IMR-90 (cell line): Measurements from ENCODE around the gene RABEP2. TPM values are rescaled to one million over a fixed set of nuclear protein-coding genes. Genes with fewer than 3 reads are reported as not detected.

ENCODE experiments used
- ATAC-seq: fragments of 200-7000 bp; cut with Tn5 transposase; 2 replicates; pipeline ENCODE4 v1.9.1; 2020; ENCODE audit warnings: low read depth, mild to moderate bottlenecking, moderate library complexity
- BruUV-seq: library from RNA; stranded (reverse); fragments of 400-500 nt; replicated peaks from 2 replicates; lab custom pipeline; 2021; lab: Mats Ljungman, UMichigan
- CTCF ChIA-PET: fragments of 300-600 bp; formaldehyde crosslinking; extraction: SDS; loops from one replicate; lab custom pipeline; 2021; ENCODE audit warnings: antibody characterized with exemption; lab: Yijun Ruan, JAX
- POLR2A ChIA-PET: fragments of 300-600 bp; sonication (Branson Sonifier 250); formaldehyde crosslinking; loops from one replicate; lab custom pipeline; 2022; ENCODE audit warnings: antibody characterized with exemption; ENCODE audit not compliant: unreplicated experiment; lab: Charles Lee
- DNase-seq: peaks from one replicate; pipeline ENCODE4 v3.0.0; 2013
- H2AFZ ChIP-seq: replicated peaks from 2 replicates; pipeline ENCODE3; 2013; ENCODE audit warnings: low read length, mild to moderate bottlenecking; ENCODE audit not compliant: poor library complexity
- H2AK5ac ChIP-seq: 2 replicates; pipeline ENCODE4 v1.6.1; 2013; ENCODE audit warnings: low read depth, low read length, inconsistent platforms
- H2AK9ac ChIP-seq: replicated peaks from 2 replicates; pipeline ENCODE3; 2013; ENCODE audit warnings: mild to moderate bottlenecking, low read depth, low read length, moderate library complexity; ENCODE audit not compliant: poor library complexity
- H2BK120ac ChIP-seq: 2 replicates; pipeline ENCODE4 v1.6.1; 2013; ENCODE audit warnings: low read depth, low read length, inconsistent platforms
- H2BK15ac ChIP-seq: 3 replicates; pipeline ENCODE4 v1.6.1; 2013; ENCODE audit warnings: low read depth, low read length, inconsistent platforms
- H2BK20ac ChIP-seq: 2 replicates; pipeline ENCODE4 v1.6.1; 2013; ENCODE audit warnings: low read depth, mild to moderate bottlenecking, inconsistent platforms, low read length, moderate library complexity
- H2BK5ac ChIP-seq: 2 replicates; pipeline ENCODE4 v1.6.1; 2013; ENCODE audit warnings: mild to moderate bottlenecking, low read depth, low read length, inconsistent platforms; ENCODE audit not compliant: poor library complexity, severe bottlenecking
- H3K14ac ChIP-seq: replicated peaks from 2 replicates; pipeline ENCODE4 v1.6.1; 2013; ENCODE audit warnings: low read depth, low read length, inconsistent platforms
- H3K18ac ChIP-seq: 2 replicates; pipeline ENCODE4 v1.6.1; 2013; ENCODE audit warnings: low read depth, low read length, control low read depth
- H3K23ac ChIP-seq: 2 replicates; pipeline ENCODE4 v1.6.1; 2013; ENCODE audit warnings: low read depth, low read length, inconsistent platforms
- H3K27ac ChIP-seq: 2 replicates; pipeline ENCODE4 v1.5.1; 2013; ENCODE audit warnings: mild to moderate bottlenecking, control low read depth, low read length; ENCODE audit not compliant: insufficient read depth
- H3K27me3 ChIP-seq: 2 replicates; pipeline ENCODE4 v1.6.1; 2013; ENCODE audit warnings: low read length; ENCODE audit not compliant: control insufficient read depth, insufficient read depth
- H3K36me3 ChIP-seq: 2 replicates; pipeline ENCODE4 v1.6.1; 2013; ENCODE audit warnings: low read length, mixed read lengths; ENCODE audit not compliant: control insufficient read depth, insufficient read depth
- H3K4ac ChIP-seq: 2 replicates; pipeline ENCODE4 v1.6.1; 2013; ENCODE audit warnings: low read depth, low read length, inconsistent platforms
- H3K4me1 ChIP-seq: 2 replicates; pipeline ENCODE4 v1.6.1; 2013; ENCODE audit warnings: low read length, mixed read lengths; ENCODE audit not compliant: control insufficient read depth, insufficient read depth
- H3K4me2 ChIP-seq: 2 replicates; pipeline ENCODE4 v1.6.1; 2013; ENCODE audit warnings: low read depth, mild to moderate bottlenecking, control low read depth, low read length, moderate library complexity
- H3K4me3 ChIP-seq: 2 replicates; pipeline ENCODE4 v1.5.1; 2013; ENCODE audit warnings: low read depth, mild to moderate bottlenecking, control low read depth, low read length, moderate library complexity; ENCODE audit not compliant: insufficient read depth
- H3K56ac ChIP-seq: 2 replicates; pipeline ENCODE4 v1.6.1; 2013; ENCODE audit warnings: low read length, inconsistent platforms; ENCODE audit not compliant: insufficient read depth; ENCODE audit errors: extremely low read depth
- H3K79me1 ChIP-seq, 2 experiments: 2 replicates each; pipeline ENCODE4 v1.6.1; 2013; ENCODE audit warnings: low read length in 2 of 2, inconsistent platforms in 1 of 2, low read depth in 1 of 2
- H3K9ac ChIP-seq: 2 replicates; pipeline ENCODE4 v1.6.1; 2013; ENCODE audit warnings: low read depth, low read length, control low read depth
- H3K9me1 ChIP-seq: 2 replicates; pipeline ENCODE4 v1.6.1; 2013; ENCODE audit warnings: low read length, inconsistent platforms; ENCODE audit not compliant: insufficient read depth
- H3K9me3 ChIP-seq: 2 replicates; pipeline ENCODE4 v1.6.1; 2013; ENCODE audit warnings: low read length; ENCODE audit not compliant: control insufficient read depth, insufficient read depth
- H4K20me1 ChIP-seq: 2 replicates; pipeline ENCODE4 v1.6.1; 2013; ENCODE audit warnings: low read length, inconsistent platforms; ENCODE audit not compliant: insufficient read depth
- H4K5ac ChIP-seq: 2 replicates; pipeline ENCODE4 v1.6.1; 2013; ENCODE audit warnings: mild to moderate bottlenecking, low read depth, low read length, control low read depth
- H4K8ac ChIP-seq, 2 experiments: 2 replicates each; pipeline ENCODE4 v1.6.1; 2013; ENCODE audit warnings: low read depth in 2 of 2, low read length in 2 of 2, control low read depth in 1 of 2, inconsistent platforms in 1 of 2
- H4K91ac ChIP-seq: 2 replicates; pipeline ENCODE4 v1.6.1; 2013; ENCODE audit warnings: low read depth, low read length, inconsistent platforms; ENCODE audit not compliant: insufficient read depth
- BHLHE40 ChIP-seq: fragments of 150-350 bp; IDR thresholded peaks from 2 replicates; pipeline ENCODE4 v1.6.1; 2016; ENCODE audit warnings: mild to moderate bottlenecking, low read depth, low read length
- CEBPB ChIP-seq: IDR thresholded peaks from 2 replicates; pipeline ENCODE4 v1.6.1; 2012; ENCODE audit warnings: low read depth, low read length, improper control_type of control experiment
- CHD1 ChIP-seq: IDR thresholded peaks from 2 replicates; pipeline ENCODE4 v1.6.1; 2012; ENCODE audit warnings: low read depth, low read length, improper control_type of control experiment
- CTCF ChIP-seq: conservative IDR thresholded peaks from 2 replicates; pipeline ENCODE4 v1.5.1; 2012; ENCODE audit warnings: mild to moderate bottlenecking, low read depth, low read length, improper control_type of control experiment
- FOS ChIP-seq: fragments of 150-350 bp; IDR thresholded peaks from 2 replicates; pipeline ENCODE4 v1.6.1; 2016; ENCODE audit warnings: low read depth, low read length
- MAFK ChIP-seq: IDR thresholded peaks from 2 replicates; pipeline ENCODE4 v1.6.1; 2012; ENCODE audit warnings: low read depth, low read length, improper control_type of control experiment
- MAZ ChIP-seq: IDR thresholded peaks from 2 replicates; pipeline ENCODE4 v1.6.1; 2012; ENCODE audit warnings: low read depth, mild to moderate bottlenecking, low read length, improper control_type of control experiment, moderate library complexity, borderline replicate concordance
- MXI1 ChIP-seq: IDR thresholded peaks from 2 replicates; pipeline ENCODE4 v1.6.1; 2012; ENCODE audit warnings: low read depth, mild to moderate bottlenecking, low read length, moderate library complexity, borderline replicate concordance
- NFE2L2 ChIP-seq: fragments of 150-350 bp; IDR thresholded peaks from 2 replicates; pipeline ENCODE4 v1.6.1; 2016; ENCODE audit warnings: low read depth, mild to moderate bottlenecking, low read length
- POLR2A ChIP-seq: IDR thresholded peaks from 2 replicates; pipeline ENCODE4 v1.6.1; 2012; ENCODE audit warnings: mild to moderate bottlenecking, low read depth, low read length
- RAD21 ChIP-seq: IDR thresholded peaks from 2 replicates; pipeline ENCODE4 v1.6.1; 2012; ENCODE audit warnings: low read length, improper control_type of control experiment
- RCOR1 ChIP-seq: IDR thresholded peaks from 2 replicates; pipeline ENCODE4 v1.6.1; 2012; ENCODE audit warnings: mild to moderate bottlenecking, low read length, improper control_type of control experiment; ENCODE audit not compliant: insufficient replicate concordance
- RFX5 ChIP-seq: IDR thresholded peaks from 2 replicates; pipeline ENCODE4 v1.8.0; 2012; ENCODE audit warnings: low read depth, mild to moderate bottlenecking, low read length, moderate library complexity
- SMC3 ChIP-seq: fragments of 150-350 bp; IDR thresholded peaks from 2 replicates; pipeline ENCODE4 v1.6.1; 2016; ENCODE audit warnings: low read depth, mild to moderate bottlenecking, antibody characterized with exemption, low read length, moderate library complexity
- WGBS, 2 experiments: methylation state at CpG; one replicate each; pipeline versions ENCODE4 v1.1.5 to v1.1.7; 2013; ENCODE audit warnings: missing lambda C conversion rate in 2 of 2; ENCODE audit not compliant: insufficient read length in 1 of 2; ENCODE audit errors: extremely low coverage in 2 of 2; 5-methylcytosine and 5-hydroxymethylcytosine counted together
- dilution Hi-C: fragments of 300-500 bp; cut with HindIII; formaldehyde crosslinking; loops from one replicate; pipeline ENCODE4 v1.14.3; 2018; ENCODE audit warnings: low sequenced_read_pairs; ENCODE audit not compliant: unreplicated experiment
- in situ Hi-C: fragments of 300-500 bp; cut with MboI; formaldehyde crosslinking; loops from 3 replicates; pipeline ENCODE4 v1.14.3; 2019; ENCODE audit warnings: low sequenced_read_pairs, inconsistent platforms, mixed read lengths
- intact Hi-C: fragments of 100-400 bp; cut with micrococcal nuclease; formaldehyde crosslinking; loops from 2 replicates; pipeline ENCODE4 v1.10.0; 2022
- polyA plus RNA-seq, 3 experiments: library from polyadenylated mRNA; depleted of rRNA; stranded (reverse); fragments of >200 nt; gene quantifications; 2 replicates each; pipeline ENCODE4 v1.2.3, GENCODE V29; 2012; ENCODE audit warnings: low replicate concordance in 1 of 3
- total RNA-seq: library from RNA; depleted of rRNA; stranded (reverse); fragments of >200 nt; gene quantifications from 2 replicates; pipeline ENCODE4 v1.2.3, GENCODE V29; 2012
- TF ChIP-seq, protein P1 (sequence below): fragments of 150-350 bp; IDR thresholded peaks from 2 replicates; pipeline ENCODE4 v1.6.1; 2016; ENCODE audit warnings: low read depth, mild to moderate bottlenecking, low read length, moderate library complexity, borderline replicate concordance
- TF ChIP-seq, protein P2 (sequence below): fragments of 150-350 bp; IDR thresholded peaks from 2 replicates; pipeline ENCODE4 v1.6.1; 2017; ENCODE audit warnings: mild to moderate bottlenecking, antibody characterized with exemption, low read length, low read depth

RABEP2 gene
- total and polyA plus RNA-seq, 2 of the 4 experiments (the other 2 are of a cell fraction), result 12.2 to 20.0 TPM

DNA sequence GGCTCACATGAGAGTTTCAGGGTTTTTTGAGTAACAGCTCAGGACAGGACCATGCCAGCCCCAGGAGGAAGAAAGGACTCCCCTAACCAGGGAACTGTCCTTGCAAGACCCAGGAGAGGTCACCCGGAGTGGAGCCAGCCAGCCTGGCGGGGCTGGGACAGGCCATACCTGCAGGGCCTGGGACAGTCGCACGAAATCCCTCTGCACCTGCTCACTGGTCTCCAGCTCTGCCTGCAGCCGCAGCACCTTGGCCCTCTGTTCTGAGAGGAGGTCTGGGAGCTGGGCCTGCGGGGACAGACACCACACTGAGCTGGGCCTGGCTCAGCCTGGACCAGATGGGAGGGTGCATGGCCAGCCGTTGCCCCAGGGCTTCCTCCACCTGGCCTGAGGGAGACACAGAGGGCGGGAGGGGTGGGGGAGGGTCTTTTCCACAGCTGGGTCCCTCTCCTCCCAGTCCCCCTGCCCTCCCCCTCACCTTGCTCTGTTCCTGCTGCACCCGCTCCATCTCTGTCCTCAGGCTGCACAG is 19.7 kb downstream of the RABEP2 start:
- H3K18ac ChIP-seq, result no peak overlapping the region
- BruUV-seq, result no TSS peak
- ATAC-seq (no peak), DNase-seq (no peak)
- H3K4me2 ChIP-seq, result no peak overlapping the region
- no peak overlapping the region for H3K27ac ChIP-seq
- no peaks in the 10 kb centered on the region for H3K9me1 ChIP-seq
- H2BK120ac ChIP-seq, result no peak overlapping the region
- H3K56ac ChIP-seq, result no peak overlapping the region
- H3K36me3 ChIP-seq, result peaks cover 16% of the 10 kb centered on the region
- no peak overlapping the region for H2AFZ ChIP-seq
- H3K4me3 ChIP-seq, result no peak overlapping the region
- no peak overlapping the region for H4K5ac ChIP-seq
- TF ChIP-seq MAZ, result no peak
- no peak for TF ChIP-seq MAFK
- TF ChIP-seq CHD1, result no peak
- TF ChIP-seq MXI1, result no peak
- no peak for TF ChIP-seq NFE2L2
- TF ChIP-seq POLR2A, result no peak
- TF ChIP-seq RAD21, result no peak
- no peak for TF ChIP-seq CEBPB
- TF ChIP-seq RFX5, result no peak
- no peak for TF ChIP-seq CTCF
- TF ChIP-seq, protein P1, sequence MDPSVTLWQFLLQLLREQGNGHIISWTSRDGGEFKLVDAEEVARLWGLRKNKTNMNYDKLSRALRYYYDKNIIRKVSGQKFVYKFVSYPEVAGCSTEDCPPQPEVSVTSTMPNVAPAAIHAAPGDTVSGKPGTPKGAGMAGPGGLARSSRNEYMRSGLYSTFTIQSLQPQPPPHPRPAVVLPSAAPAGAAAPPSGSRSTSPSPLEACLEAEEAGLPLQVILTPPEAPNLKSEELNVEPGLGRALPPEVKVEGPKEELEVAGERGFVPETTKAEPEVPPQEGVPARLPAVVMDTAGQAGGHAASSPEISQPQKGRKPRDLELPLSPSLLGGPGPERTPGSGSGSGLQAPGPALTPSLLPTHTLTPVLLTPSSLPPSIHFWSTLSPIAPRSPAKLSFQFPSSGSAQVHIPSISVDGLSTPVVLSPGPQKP, result no peak
- TF ChIP-seq FOS, result no peak
- TF ChIP-seq SMC3, result no peak
- TF ChIP-seq RCOR1, result no peak
- TF ChIP-seq, protein P2, sequence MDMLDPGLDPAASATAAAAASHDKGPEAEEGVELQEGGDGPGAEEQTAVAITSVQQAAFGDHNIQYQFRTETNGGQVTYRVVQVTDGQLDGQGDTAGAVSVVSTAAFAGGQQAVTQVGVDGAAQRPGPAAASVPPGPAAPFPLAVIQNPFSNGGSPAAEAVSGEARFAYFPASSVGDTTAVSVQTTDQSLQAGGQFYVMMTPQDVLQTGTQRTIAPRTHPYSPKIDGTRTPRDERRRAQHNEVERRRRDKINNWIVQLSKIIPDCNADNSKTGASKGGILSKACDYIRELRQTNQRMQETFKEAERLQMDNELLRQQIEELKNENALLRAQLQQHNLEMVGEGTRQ, result no peak
- TF ChIP-seq BHLHE40, result no peak
- in situ Hi-C loops (no loop called here), intact Hi-C loops (no loop called here), dilution Hi-C loops (no loop called here)
- H2BK20ac ChIP-seq, result no peak overlapping the region
- no peak overlapping the region for H2AK5ac ChIP-seq
- H2AK9ac ChIP-seq, result no peak overlapping the region
- no peak overlapping the region for H3K23ac ChIP-seq
- no peak overlapping the region for H2BK15ac ChIP-seq
- no peak overlapping the region for H3K14ac ChIP-seq
- H4K91ac ChIP-seq, result no peak overlapping the region
- no peak overlapping the region for H3K4ac ChIP-seq
- ChIA-PET CTCF (no interaction called here), POLR2A (no interaction called here)
- no peaks in the 10 kb centered on the region for H3K4me1 ChIP-seq
- H3K9me3 ChIP-seq, result no peaks in the 10 kb centered on the region
- H2BK5ac ChIP-seq, result no peak overlapping the region
- H3K79me1 ChIP-seq, result no peaks in the 10 kb centered on the region
- H4K8ac ChIP-seq, result no peak overlapping the region
- no peak overlapping the region for H3K9ac ChIP-seq
- H4K20me1 ChIP-seq, result no peaks in the 10 kb centered on the region
- H3K27me3 ChIP-seq, result no peaks in the 10 kb centered on the region
- WGBS, 2 experiments, result 84% methylated on average over 4 of the region's 9 CpGs; no CpG with 5 or more reads in 1 of the 2 experiments
